PFSK-1 (cell line): ENCODE data around the gene GIMAP8.

ENCODE experiments used
- POLR2AphosphoS5 ChIP-seq: IDR thresholded peaks from 2 replicates; pipeline ENCODE4 v1.6.1; 2012; ENCODE audit warnings: low read depth, mild to moderate bottlenecking, control low read depth, low read length, moderate library complexity
- TF ChIP-seq, protein P1 (sequence below), 2 experiments: IDR thresholded peaks; 2 replicates each; pipeline versions ENCODE4 v1.6.1 to v1.8.0; 2011 to 2012; ENCODE audit warnings: low read depth in 2 of 2, low read length in 2 of 2, control low read depth in 1 of 2, inconsistent platforms in 1 of 2, mild to moderate bottlenecking in 1 of 2, moderate library complexity in 1 of 2; ENCODE audit not compliant: insufficient read depth in 1 of 2

DNA sequence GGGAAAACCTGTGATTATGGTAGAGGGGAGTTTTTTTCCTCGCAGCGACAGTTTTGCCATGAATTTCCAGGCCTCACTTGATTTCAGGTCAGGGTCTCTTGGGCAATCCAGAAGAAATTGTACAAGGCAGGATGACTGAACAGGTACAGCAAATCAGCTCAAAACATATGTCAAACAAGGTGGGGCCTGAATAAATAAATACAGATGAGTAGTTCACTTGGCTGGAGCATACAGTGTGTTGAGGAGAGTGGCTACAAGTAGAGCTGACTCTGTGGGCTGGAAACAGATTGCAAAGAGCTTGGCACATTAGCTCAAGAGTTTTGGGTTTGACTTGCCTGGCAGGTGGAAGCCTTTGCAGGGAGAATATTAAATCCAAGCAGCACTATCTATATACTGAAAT lies 15.0 kb downstream of the GIMAP8 start:
- TF ChIP-seq, protein P1, sequence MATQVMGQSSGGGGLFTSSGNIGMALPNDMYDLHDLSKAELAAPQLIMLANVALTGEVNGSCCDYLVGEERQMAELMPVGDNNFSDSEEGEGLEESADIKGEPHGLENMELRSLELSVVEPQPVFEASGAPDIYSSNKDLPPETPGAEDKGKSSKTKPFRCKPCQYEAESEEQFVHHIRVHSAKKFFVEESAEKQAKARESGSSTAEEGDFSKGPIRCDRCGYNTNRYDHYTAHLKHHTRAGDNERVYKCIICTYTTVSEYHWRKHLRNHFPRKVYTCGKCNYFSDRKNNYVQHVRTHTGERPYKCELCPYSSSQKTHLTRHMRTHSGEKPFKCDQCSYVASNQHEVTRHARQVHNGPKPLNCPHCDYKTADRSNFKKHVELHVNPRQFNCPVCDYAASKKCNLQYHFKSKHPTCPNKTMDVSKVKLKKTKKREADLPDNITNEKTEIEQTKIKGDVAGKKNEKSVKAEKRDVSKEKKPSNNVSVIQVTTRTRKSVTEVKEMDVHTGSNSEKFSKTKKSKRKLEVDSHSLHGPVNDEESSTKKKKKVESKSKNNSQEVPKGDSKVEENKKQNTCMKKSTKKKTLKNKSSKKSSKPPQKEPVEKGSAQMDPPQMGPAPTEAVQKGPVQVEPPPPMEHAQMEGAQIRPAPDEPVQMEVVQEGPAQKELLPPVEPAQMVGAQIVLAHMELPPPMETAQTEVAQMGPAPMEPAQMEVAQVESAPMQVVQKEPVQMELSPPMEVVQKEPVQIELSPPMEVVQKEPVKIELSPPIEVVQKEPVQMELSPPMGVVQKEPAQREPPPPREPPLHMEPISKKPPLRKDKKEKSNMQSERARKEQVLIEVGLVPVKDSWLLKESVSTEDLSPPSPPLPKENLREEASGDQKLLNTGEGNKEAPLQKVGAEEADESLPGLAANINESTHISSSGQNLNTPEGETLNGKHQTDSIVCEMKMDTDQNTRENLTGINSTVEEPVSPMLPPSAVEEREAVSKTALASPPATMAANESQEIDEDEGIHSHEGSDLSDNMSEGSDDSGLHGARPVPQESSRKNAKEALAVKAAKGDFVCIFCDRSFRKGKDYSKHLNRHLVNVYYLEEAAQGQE (IDR thresholded peaks at IDR 0.05; ENCODE audit: insufficient read depth in 1 of 2, low read depth in 2 of 2, low read length in 2 of 2) = no peak
- no peak for TF ChIP-seq POLR2AphosphoS5
